HEK293 (cell line): Measurements from ENCODE around the gene GLRX.

Source experiments
- CTCF ChIP-seq: fragments of 450-650 bp; formaldehyde crosslinking; IDR thresholded peaks from 2 replicates; pipeline ENCODE4 v1.5.1; 2016; ENCODE audit warnings: missing biosample characterization, missing genetic modification characterization
- MEIS1 ChIP-seq: sonication (generic); formaldehyde crosslinking; IDR thresholded peaks from 2 replicates; pipeline ENCODE4 v1.8.1; 2022; ENCODE audit warnings: missing genetic modification reagents, mild to moderate bottlenecking, borderline replicate concordance
- YY1 ChIP-seq: fragments of 450-650 bp; formaldehyde crosslinking; IDR thresholded peaks from 2 replicates; pipeline ENCODE4 v1.5.1; 2018; ENCODE audit warnings: missing biosample characterization, missing genetic modification characterization
- ZNF560 ChIP-seq: fragments of 450-650 bp; formaldehyde crosslinking; IDR thresholded peaks from 2 replicates; pipeline ENCODE4 v1.5.1; 2017; ENCODE audit warnings: missing biosample characterization, missing genetic modification characterization, borderline replicate concordance

- TF ChIP-seq CTCF (tag by site-specific recombination), result no peak
- TF ChIP-seq ZNF560 (tag by site-specific recombination), result no peak
- no peak for TF ChIP-seq YY1
- no peak for TF ChIP-seq MEIS1
Measured at GRCh38 chr5:95863383-95863757, 40.8 kb upstream of the GLRX start.
